Smooth muscle cell (in vitro differentiated cells): Measurements from ENCODE around the gene GPR39. TPM values are rescaled to one million over a fixed set of nuclear protein-coding genes. Genes with fewer than 3 reads are reported as not detected.

Experiments
- DNase-seq: peaks from one replicate; lab custom pipeline; 2025; ENCODE audit not compliant: unreplicated experiment; lab: John Stamatoyannopoulos, UW
- H2AFZ ChIP-seq: fragments of 200-600 bp; sonication (generic); 2 replicates; pipeline ENCODE4 v1.6.0; 2016; ENCODE audit warnings: antibody characterized with exemption, low read depth, mild to moderate bottlenecking
- H3F3A ChIP-seq: fragments of 200-600 bp; sonication (generic); 2 replicates; pipeline ENCODE4 v1.6.0; 2017; ENCODE audit warnings: antibody characterized with exemption, low read depth
- H3K27ac ChIP-seq: fragments of 200-600 bp; sonication (generic); 2 replicates; pipeline ENCODE4 v1.5.1; 2016; ENCODE audit warnings: low read depth, mild to moderate bottlenecking
- H3K27me3 ChIP-seq: fragments of 200-600 bp; sonication (generic); 2 replicates; pipeline ENCODE4 v1.6.1; 2016; ENCODE audit warnings: low read depth, mild to moderate bottlenecking
- H3K36me3 ChIP-seq: fragments of 200-600 bp; sonication (generic); 2 replicates; pipeline ENCODE4 v1.5.1; 2016; ENCODE audit warnings: low read depth
- H3K4me1 ChIP-seq: fragments of 200-600 bp; sonication (generic); 2 replicates; pipeline ENCODE4 v1.5.1; 2016; ENCODE audit warnings: low read depth
- H3K4me2 ChIP-seq: fragments of 200-600 bp; sonication (generic); 2 replicates; pipeline ENCODE4 v1.6.0; 2016; ENCODE audit warnings: mild to moderate bottlenecking
- H3K4me3 ChIP-seq: fragments of 200-600 bp; sonication (generic); 2 replicates; pipeline ENCODE4 v1.5.1; 2016; ENCODE audit warnings: mild to moderate bottlenecking
- H3K79me2 ChIP-seq: fragments of 200-600 bp; sonication (generic); 2 replicates; pipeline ENCODE4 v1.6.0; 2016; ENCODE audit warnings: low read depth, mild to moderate bottlenecking
- H3K9ac ChIP-seq: fragments of 200-600 bp; sonication (generic); 2 replicates; pipeline ENCODE4 v1.6.0; 2016; ENCODE audit warnings: low read depth
- H3K9me3 ChIP-seq: fragments of 200-600 bp; sonication (generic); replicated peaks from 2 replicates; pipeline ENCODE4 v1.5.1; 2016; ENCODE audit warnings: low read depth
- H4K20me1 ChIP-seq: fragments of 200-600 bp; sonication (generic); 2 replicates; pipeline ENCODE4 v1.6.0; 2016; ENCODE audit warnings: low read depth
- CTCF ChIP-seq: fragments of 200-600 bp; sonication (generic); IDR thresholded peaks from 2 replicates; pipeline ENCODE4 v1.5.1; 2017; ENCODE audit warnings: borderline replicate concordance, mild to moderate bottlenecking, antibody characterized with exemption; ENCODE audit not compliant: insufficient read depth, poor library complexity, severe bottlenecking
- WGBS: methylation state at CpG from one replicate; pipeline ENCODE4 v1.1.7; 2016; ENCODE audit warnings: low lambda C conversion rate; 5-methylcytosine and 5-hydroxymethylcytosine counted together
- polyA plus RNA-seq: library from polyadenylated mRNA; unstranded; fragments of >200 nt; fragmentation: Nextera tagmentation; extraction: Ambion mirVana; gene quantifications from 2 replicates; pipeline ENCODE4 v1.2.1, GENCODE V29; 2016
- total RNA-seq: library from RNA; depleted of rRNA; stranded (reverse); fragments of >200 nt; gene quantifications from 2 replicates; pipeline ENCODE4 v1.2.3, GENCODE V29; 2014

GPR39 gene
- total and polyA plus RNA-seq, 2 experiments from 2014 or later: 0.87 to 1.4 TPM

GRCh38 chr2:132443106-132443505, 26.5 kb downstream of the GPR39 start:
- no peak overlapping the region for H3K4me2 ChIP-seq
- no peaks in the 10 kb centered on the region for H3K27me3 ChIP-seq
- H3K9me3 ChIP-seq: no peaks in the 10 kb centered on the region
- H3K36me3 ChIP-seq: no peaks in the 10 kb centered on the region
- H3K27ac ChIP-seq: no peak overlapping the region
- H3K9ac ChIP-seq: no peak overlapping the region
- DNase-seq: no peak
- H2AFZ ChIP-seq: no peak overlapping the region
- peaks cover 11% of the 10 kb centered on the region for H3F3A ChIP-seq
- 96% methylated on average over 4 of the region's 4 CpGs for WGBS
- H3K79me2 ChIP-seq: no peaks in the 10 kb centered on the region
- H4K20me1 ChIP-seq: no peaks in the 10 kb centered on the region
- peaks cover 7% of the 10 kb centered on the region for H3K4me1 ChIP-seq
- no peak for TF ChIP-seq CTCF
- no peak overlapping the region for H3K4me3 ChIP-seq

GRCh38 chr2:132446444-132446843, 29.8 kb downstream of the GPR39 start:
- Histone ChIP-seq H3F3A (no peaks in the 10 kb centered on the region), H3K79me2 (no peaks in the 10 kb centered on the region), H3K4me1 (no peaks in the 10 kb centered on the region), H3K4me2 (no peak overlapping the region), H3K27ac (no peak overlapping the region), H3K9me3 (no peaks in the 10 kb centered on the region), H3K36me3 (no peaks in the 10 kb centered on the region), H3K27me3 (no peaks in the 10 kb centered on the region), H2AFZ (no peak overlapping the region), H3K4me3 (no peak overlapping the region), H4K20me1 (no peaks in the 10 kb centered on the region), H3K9ac (no peak overlapping the region)
- TF ChIP-seq CTCF: no peak
- no peak for DNase-seq
- WGBS: 95% methylated on average over 2 of the region's 2 CpGs

GRCh38 chr2:132448331-132448730, 31.7 kb downstream of the GPR39 start:
- Histone ChIP-seq H3K4me2 (peak overlapping the region; percentile 5), H3K9ac (no peak overlapping the region), H3K79me2 (no peaks in the 10 kb centered on the region), H3F3A (no peaks in the 10 kb centered on the region), H3K4me3 (no peak overlapping the region), H2AFZ (peak overlapping the region; percentile 6), H3K27ac (no peak overlapping the region), H3K36me3 (no peaks in the 10 kb centered on the region), H3K9me3 (no peaks in the 10 kb centered on the region), H3K27me3 (no peaks in the 10 kb centered on the region), H3K4me1 (no peaks in the 10 kb centered on the region), H4K20me1 (no peaks in the 10 kb centered on the region)
- DNase-seq: no peak
- no peak for TF ChIP-seq CTCF
- WGBS: 17% methylated on average over 6 of the region's 6 CpGs

- peak overlapping the region; percentile 6 for H2AFZ ChIP-seq
- no peak overlapping the region for H3K9ac ChIP-seq
- peak overlapping the region; percentile 5 for H3K4me2 ChIP-seq
- H3K36me3 ChIP-seq: no peaks in the 10 kb centered on the region
- H3K79me2 ChIP-seq: no peaks in the 10 kb centered on the region
- no peaks in the 10 kb centered on the region for H3K4me1 ChIP-seq
- no peaks in the 10 kb centered on the region for H3K9me3 ChIP-seq
- no peaks in the 10 kb centered on the region for H3K27me3 ChIP-seq
- H3K27ac ChIP-seq: no peak overlapping the region
- 82% methylated on average over 4 of the region's 4 CpGs for WGBS
- no peak for DNase-seq
- H4K20me1 ChIP-seq: no peaks in the 10 kb centered on the region
- H3F3A ChIP-seq: no peaks in the 10 kb centered on the region
- no peak overlapping the region for H3K4me3 ChIP-seq
- peak; percentile 58 for TF ChIP-seq CTCF
Measured at GRCh38 chr2:132448771-132449170, 32.2 kb downstream of the GPR39 start.
